Panc1 (cell line): ENCODE data around the gene PLGRKT. TPM values are rescaled to one million over a fixed set of nuclear protein-coding genes. Genes with fewer than 3 reads are reported as not detected.

Experiments
- ATAC-seq: fragments of 200-7000 bp; cut with Tn5 transposase; 2 replicates; pipeline ENCODE4 v1.9.1; 2020; ENCODE audit warnings: mild to moderate bottlenecking, moderate library complexity
- Bru-seq: library from RNA; stranded (reverse); fragments of 400-500 nt; gene quantifications from one replicate; lab custom pipeline; 2021; lab: Mats Ljungman, UMichigan
- BruChase-seq, 2 experiments: library from RNA; stranded (reverse); fragments of 400-500 nt; gene quantifications; one replicate each; lab custom pipeline; 2021; lab: Mats Ljungman, UMichigan
- BruUV-seq: library from RNA; stranded (reverse); fragments of 400-500 nt; replicated peaks from 2 replicates; lab custom pipeline; 2021; lab: Mats Ljungman, UMichigan
- CTCF ChIA-PET: fragments of 300-600 bp; sonication (Branson Sonifier 250); formaldehyde crosslinking; loops from one replicate; lab custom pipeline; 2022; ENCODE audit warnings: antibody characterized with exemption; lab: Charles Lee
- POLR2A ChIA-PET: fragments of 300-600 bp; sonication (Branson Sonifier 250); formaldehyde crosslinking; loops from one replicate; lab custom pipeline; 2022; ENCODE audit warnings: antibody characterized with exemption; lab: Charles Lee
- DNase-seq: peaks from one replicate; pipeline ENCODE4 v3.0.0-alpha.2; 2010; ENCODE audit warnings: low read depth, low spot score
- H3K27ac ChIP-seq: 2 replicates; pipeline ENCODE4 v1.5.1; 2011; ENCODE audit warnings: mild to moderate bottlenecking, low read length, inconsistent platforms
- H3K27me3 ChIP-seq: fragments of 200-500 bp; sonication (Bioruptor generic); 2 replicates; pipeline ENCODE4 v1.6.0; 2014; ENCODE audit warnings: low read length, inconsistent platforms; ENCODE audit not compliant: control insufficient read depth, insufficient read depth
- H3K36me3 ChIP-seq: fragments of 200-500 bp; sonication (Bioruptor generic); 2 replicates; pipeline ENCODE4 v1.5.1; 2014; ENCODE audit warnings: inconsistent platforms, mild to moderate bottlenecking, low read length, moderate library complexity; ENCODE audit not compliant: control insufficient read depth, insufficient read depth
- H3K4me1 ChIP-seq: 2 replicates; pipeline ENCODE4 v1.5.1; 2011; ENCODE audit warnings: inconsistent platforms, mild to moderate bottlenecking, low read length, moderate library complexity; ENCODE audit not compliant: control insufficient read depth, insufficient read depth
- H3K4me3 ChIP-seq, 2 experiments: 2 replicates each; pipeline ENCODE4 v1.5.1; 2011 to 2012; ENCODE audit warnings: low read depth in 2 of 2, low read length in 2 of 2, mild to moderate bottlenecking in 2 of 2, inconsistent platforms in 1 of 2, moderate library complexity in 1 of 2
- H3K9me3 ChIP-seq: fragments of 200-500 bp; sonication (Bioruptor generic); 2 replicates; pipeline ENCODE4 v1.5.1; 2014; ENCODE audit warnings: low read depth, mild to moderate bottlenecking, inconsistent platforms, low read length, moderate library complexity; ENCODE audit not compliant: control insufficient read depth, insufficient read depth
- CTCF ChIP-seq: fragments of 450-650 bp; IDR thresholded peaks from 2 replicates; pipeline ENCODE4 v1.5.1; 2017; ENCODE audit warnings: mild to moderate bottlenecking
- POLR2AphosphoS5 ChIP-seq: IDR thresholded peaks from 2 replicates; pipeline ENCODE4 v1.6.1; 2012; ENCODE audit warnings: mild to moderate bottlenecking, low read depth, low read length, moderate library complexity
- REST ChIP-seq, 2 experiments: IDR thresholded peaks; 2 replicates each; pipeline ENCODE4 v1.6.1; 2011 to 2012; ENCODE audit warnings: low read depth in 2 of 2, control low read depth in 1 of 2, low read length in 1 of 2, mild to moderate bottlenecking in 1 of 2, moderate library complexity in 1 of 2; ENCODE audit not compliant: insufficient read depth in 1 of 2
- SIN3A ChIP-seq: IDR thresholded peaks from 2 replicates; pipeline ENCODE4 v1.6.1; 2012; ENCODE audit warnings: low read depth, mild to moderate bottlenecking, low read length, moderate library complexity, borderline replicate concordance; ENCODE audit not compliant: insufficient read depth
- TCF7L2 ChIP-seq: IDR thresholded peaks from 2 replicates; pipeline ENCODE4 v1.6.1; 2011; ENCODE audit warnings: mild to moderate bottlenecking, low read depth, low read length, inconsistent platforms
- in situ Hi-C: cut with HindIII; loops from 2 replicates; pipeline ENCODE4 v1.10.0; 2016; ENCODE audit warnings: low sequenced_read_pairs, low pct_unique_long_range_greater_than_20kb
- intact Hi-C: fragments of 100-400 bp; cut with micrococcal nuclease; formaldehyde crosslinking; loops from one replicate; pipeline ENCODE4 v1.10.0; 2022; ENCODE audit not compliant: unreplicated experiment
- long read RNA-seq: library from polyadenylated mRNA; unstranded; transcript quantifications from one replicate; pipeline ENCODE4 v2.0.0, GENCODE V29; 2021; ENCODE audit not compliant: unreplicated experiment
- polyA plus RNA-seq: library from polyadenylated mRNA; unstranded; fragments of >200 nt; gene quantifications from one replicate; pipeline ENCODE4 v1.2.1, GENCODE V29; 2012; ENCODE audit warnings: missing spikeins; ENCODE audit not compliant: insufficient read length
- total RNA-seq: library from RNA; stranded (reverse); gene quantifications from one replicate; pipeline ENCODE4 v1.2.1, GENCODE V29; 2021; ENCODE audit not compliant: unreplicated experiment

PLGRKT gene
- total RNA-seq (9.3 TPM), Bru-seq, nascent RNA (percentile 45 among the genes with signal in this experiment), BruChase-seq, experiment 1, labeled RNA remaining after a 2-hour chase (percentile 34 among the genes with signal in this experiment), BruChase-seq, experiment 2, labeled RNA remaining after a 6-hour chase (percentile 34 among the genes with signal in this experiment)
- 6.2 TPM for polyA plus RNA-seq
- long read RNA-seq, partial matches to known transcripts: 4 of 8 reads
- long read RNA-seq, other reads (novel, unspliced or antisense): 0 of 8 reads

- no peak for TF ChIP-seq CTCF
- TF ChIP-seq POLR2AphosphoS5: 0 out of 2 replicates have a peak, but pooled peaks have one; percentile 39
- no peak for TF ChIP-seq REST (IDR thresholded peaks at IDR 0.05; ENCODE audit: insufficient read depth in 1 of 2, low read depth in 2 of 2, low read length in 1 of 2)
- TF ChIP-seq TCF7L2: peak; percentile 98
- TF ChIP-seq SIN3A: no peak
- H3K4me1 ChIP-seq: no peaks in the 10 kb centered on the region
- POLR2A ChIA-PET: no interaction called here
- H3K9me3 ChIP-seq: no peaks in the 10 kb centered on the region
- CTCF ChIA-PET: no interaction called here
- intact Hi-C loops: no loop called here
- ATAC-seq (peak; percentile 100), DNase-seq (no peak)
- peak within 1 kb of the TSS; percentile 72 for H3K27ac ChIP-seq
- BruUV-seq: TSS peak; percentile 86
- no peaks in the 10 kb centered on the region for H3K27me3 ChIP-seq
- in situ Hi-C loops: no loop called here
- H3K36me3 ChIP-seq: no peaks in the 10 kb centered on the region; the same call in 1 of the 2 replicates
- peak within 1 kb of the TSS; percentile 61 to 72 for H3K4me3 ChIP-seq
Measured at GRCh38 chr9:5437254-5438216, at the start of gene PLGRKT. Gene PLGRKT, minus strand, starts transcription at chr9:5437925. Its CDS starts 5,948 bp downstream, at chr9:5431977.

GRCh38 chr9:5486988-5487387, 49.3 kb upstream of the PLGRKT start:
- ChIA-PET POLR2A (no interaction called here), CTCF (no interaction called here)
- no peaks in the 10 kb centered on the region for H3K27me3 ChIP-seq
- H3K27ac ChIP-seq: no peak overlapping the region
- H3K4me1 ChIP-seq: no peaks in the 10 kb centered on the region
- H3K9me3 ChIP-seq: no peaks in the 10 kb centered on the region
- H3K36me3 ChIP-seq: no peaks in the 10 kb centered on the region
- no peak overlapping the region for H3K4me3 ChIP-seq
- TF ChIP-seq POLR2AphosphoS5 (no peak), CTCF (no peak), SIN3A (no peak), TCF7L2 (no peak), REST (IDR thresholded peaks at IDR 0.05; ENCODE audit: insufficient read depth in 1 of 2, low read depth in 2 of 2, low read length in 1 of 2) (no peak)
- intact Hi-C loops: no loop called here
- BruUV-seq: no TSS peak
- in situ Hi-C loops: no loop called here
- DNase-seq (no peak), ATAC-seq (no peak)
